ENCODE data around the gene MYO16. TPM values are rescaled to one million over a fixed set of nuclear protein-coding genes. Genes with fewer than 3 reads are reported as not detected.

Gene MYO16
- total RNA-seq, 4 donors from 2014 or later: 0.06 to 0.07 TPM; not detected in 2

- WGBS, 2 donors: 43 to 46% methylated on average over 11 of the region's 11 CpGs
These were observed 157.2 kb downstream of the MYO16 start for GRCh38 chr13:108786456-108787200.

GRCh38 chr13:108787700-108788414 lies 158.4 kb downstream of the MYO16 start:
- H3K4me3 ChIP-seq (ENCODE audit: low read depth, poor library complexity, severe bottlenecking): no peak overlapping the region
- intact Hi-C loops (cut with DNase I; ENCODE audit: low total_unique reads): no loop called here
- WGBS, 2 donors: 71 to 76% methylated on average over 14 of the region's 14 CpGs
- DNase-seq (ENCODE audit: low spot score in 2 of 2): no peak
- TF ChIP-seq POLR2A (IDR thresholded peaks at IDR 0.05) (no peak), CTCF (IDR thresholded peaks at IDR 0.05) (no peak)

More at GRCh38 chr13:108786456-108787200, 157.2 kb downstream of the MYO16 start:
- H3K4me3 ChIP-seq (ENCODE audit: low read depth, poor library complexity, severe bottlenecking): no peak overlapping the region
- TF ChIP-seq POLR2A (IDR thresholded peaks at IDR 0.05) (no peak), CTCF (IDR thresholded peaks at IDR 0.05) (no peak)
- intact Hi-C loops (cut with DNase I; ENCODE audit: low total_unique reads): no loop called here
- no peak for DNase-seq (ENCODE audit: low spot score in 2 of 2)

DNA sequence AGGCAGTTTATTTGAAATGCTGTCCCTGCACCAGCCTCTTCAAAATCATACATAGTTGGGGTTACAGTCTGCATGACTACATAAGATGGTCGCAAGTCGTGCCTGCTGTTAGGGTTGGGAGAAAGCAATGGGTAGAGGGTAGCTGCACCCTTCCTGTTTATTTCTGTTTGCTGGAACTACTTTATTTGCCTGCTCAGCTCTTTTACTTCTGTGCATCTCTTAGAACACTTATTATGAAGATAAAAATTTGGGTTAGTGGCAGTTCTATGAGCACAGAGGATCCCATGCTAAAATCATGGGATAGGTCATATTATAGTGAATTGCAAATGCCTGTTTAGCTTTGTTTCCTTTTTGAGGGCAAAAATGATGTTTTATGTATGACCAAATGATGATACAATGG lies 160.1 kb downstream of the MYO16 start:
- no peak for DNase-seq (ENCODE audit: low spot score in 2 of 2)
- WGBS, 2 donors: 90 to 95% methylated on average over 2 of the region's 2 CpGs
- no peak overlapping the region for H3K4me3 ChIP-seq (ENCODE audit: low read depth, poor library complexity, severe bottlenecking)
- TF ChIP-seq POLR2A (IDR thresholded peaks at IDR 0.05): no peak
- TF ChIP-seq CTCF (IDR thresholded peaks at IDR 0.05): no peak
- intact Hi-C loops (cut with DNase I; ENCODE audit: low total_unique reads): no loop called here

DNA sequence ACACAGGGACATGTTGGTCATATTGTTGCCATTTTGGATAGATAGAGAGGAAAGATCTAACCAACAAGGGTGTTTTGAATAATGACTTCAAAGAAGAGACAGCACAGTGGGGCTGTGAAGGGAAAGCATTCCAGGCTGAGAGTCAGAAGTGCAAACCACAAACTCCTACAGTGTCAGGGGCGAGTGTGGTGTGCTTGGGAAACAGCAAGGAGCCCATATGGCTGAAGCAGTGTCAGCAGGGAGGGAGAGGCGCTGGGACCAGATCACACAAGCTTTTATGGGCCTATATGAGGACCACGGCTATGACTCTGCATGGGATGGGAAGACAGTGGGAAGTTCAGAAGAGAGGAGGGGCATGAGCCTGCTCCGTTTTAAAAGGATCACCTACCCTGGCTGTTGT lies 166.4 kb downstream of the MYO16 start:
- intact Hi-C loops (cut with DNase I; ENCODE audit: low total_unique reads): no loop called here
- TF ChIP-seq POLR2A (IDR thresholded peaks at IDR 0.05) (no peak), CTCF (IDR thresholded peaks at IDR 0.05) (no peak)
- WGBS, 2 donors: 48 to 55% methylated on average over 4 of the region's 4 CpGs
- H3K4me3 ChIP-seq (ENCODE audit: low read depth, poor library complexity, severe bottlenecking): no peak overlapping the region
- no peak for DNase-seq (ENCODE audit: low spot score in 2 of 2)

DNA sequence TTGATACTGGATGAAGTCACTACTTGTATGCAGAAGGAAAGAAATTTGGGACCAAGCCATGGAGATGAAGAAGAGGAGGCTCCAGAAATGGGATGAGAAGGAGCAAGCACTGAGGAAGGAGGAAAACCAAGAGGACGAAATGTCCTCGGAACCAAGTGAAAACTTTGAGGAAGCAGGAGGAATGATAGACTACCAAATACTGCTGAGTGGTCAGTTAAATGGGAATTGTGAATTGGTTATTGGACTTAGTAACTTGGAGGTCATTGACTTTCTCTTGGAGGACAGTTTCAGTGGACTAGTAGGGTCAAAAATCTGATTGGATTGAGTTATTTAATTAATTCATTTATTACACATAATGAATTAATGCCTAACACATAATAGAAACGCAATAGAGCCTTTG lies 167.9 kb downstream of the MYO16 start:
- no peak for DNase-seq (ENCODE audit: low spot score in 2 of 2)
- no peak overlapping the region for H3K4me3 ChIP-seq (ENCODE audit: low read depth, poor library complexity, severe bottlenecking)
- TF ChIP-seq POLR2A (IDR thresholded peaks at IDR 0.05) (no peak), CTCF (IDR thresholded peaks at IDR 0.05) (no peak)
- WGBS, 2 donors: 81 to 88% methylated on average over 3 of the region's 3 CpGs
- intact Hi-C loops (cut with DNase I; ENCODE audit: low total_unique reads): no loop called here
